A549 (cell line): ENCODE measurements around the gene WASF3.

Experiments
- CBX8 ChIP-seq: fragments of 200-600 bp; sonication (generic); IDR thresholded peaks from 2 replicates; pipeline ENCODE4 v1.6.1; 2016
- CEBPB ChIP-seq, 2 experiments: fragments of >200 bp in 1 of 2; sonication (Bioruptor Twin) in 1 of 2; formaldehyde crosslinking in 1 of 2; IDR thresholded peaks; 2 replicates each; pipeline ENCODE4 v1.6.1; 2012 to 2016
- HDAC2 ChIP-seq: fragments of 200-600 bp; sonication (generic); IDR thresholded peaks from 2 replicates; pipeline ENCODE4 v1.6.1; 2016
- POLR2A ChIP-seq: IDR thresholded peaks from 2 replicates; pipeline ENCODE4 v1.6.1; 2012; ENCODE audit warnings: mild to moderate bottlenecking, low read length
- POLR2AphosphoS2 ChIP-seq: conservative IDR thresholded peaks from 2 replicates; pipeline ENCODE4 v1.6.1; 2012; ENCODE audit warnings: low read length, improper control_type of control experiment, inconsistent platforms
- RAD21 ChIP-seq, 2 experiments: fragments of >200 bp in 1 of 2; sonication (Bioruptor Twin) in 1 of 2; formaldehyde crosslinking in 1 of 2; IDR thresholded peaks in 1 of 2; conservative IDR thresholded peaks in 1 of 2; 2 replicates in 1 of 2; 3 replicates in 1 of 2; pipeline ENCODE4 v1.6.1; 2012 to 2018; ENCODE audit warnings: inconsistent platforms in 1 of 2
- SREBF2 ChIP-seq: fragments of 450-650 bp; IDR thresholded peaks from 2 replicates; pipeline ENCODE4 v1.6.1; 2014; ENCODE audit warnings: mild to moderate bottlenecking, moderate library complexity
- ZFP36 ChIP-seq: fragments of 450-650 bp; IDR thresholded peaks from 2 replicates; pipeline ENCODE4 v1.6.1; 2014; ENCODE audit warnings: borderline replicate concordance; ENCODE audit not compliant: partially characterized antibody
- TF ChIP-seq, protein P1 (sequence below): fragments of >200 bp; sonication (Bioruptor Twin); formaldehyde crosslinking; IDR thresholded peaks from 3 replicates; pipeline ENCODE4 v1.5.1; 2016
- TF ChIP-seq, protein P2 (sequence below): fragments of 450-650 bp; IDR thresholded peaks from 2 replicates; pipeline ENCODE4 v1.6.1; 2014; ENCODE audit warnings: antibody characterized with exemption

DNA sequence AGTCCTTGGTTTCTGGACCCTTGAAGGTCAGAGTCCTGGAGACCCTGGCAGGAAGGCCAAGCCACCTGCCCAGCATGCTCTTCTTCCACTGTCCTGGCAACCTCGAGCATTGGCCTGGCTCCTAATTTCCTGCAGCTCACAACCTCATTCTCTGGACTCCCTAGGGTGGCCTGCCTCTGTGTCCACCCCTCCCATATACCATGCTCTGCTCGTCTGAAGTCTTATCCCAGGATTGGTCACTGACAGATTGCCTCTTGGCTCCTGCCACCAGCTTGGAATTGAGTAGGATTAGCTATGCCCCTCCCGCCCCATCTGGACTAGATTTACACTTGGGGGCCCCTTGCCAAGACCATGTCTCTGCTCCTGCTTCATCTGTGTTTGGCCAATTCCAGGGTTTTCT lies 17.1 kb upstream of the WASF3 start:
- TF ChIP-seq POLR2A (no peak), ZFP36 (no peak), CBX8 (no peak), CEBPB (IDR thresholded peaks at IDR 0.05) (no peak), SREBF2 (no peak), HDAC2 (no peak), POLR2AphosphoS2 (no peak), RAD21 (conservative IDR thresholded peaks at IDR 0.05 in 1 of 2, IDR thresholded peaks at IDR 0.05 in 1 of 2) (no peak)
- TF ChIP-seq, protein P1, sequence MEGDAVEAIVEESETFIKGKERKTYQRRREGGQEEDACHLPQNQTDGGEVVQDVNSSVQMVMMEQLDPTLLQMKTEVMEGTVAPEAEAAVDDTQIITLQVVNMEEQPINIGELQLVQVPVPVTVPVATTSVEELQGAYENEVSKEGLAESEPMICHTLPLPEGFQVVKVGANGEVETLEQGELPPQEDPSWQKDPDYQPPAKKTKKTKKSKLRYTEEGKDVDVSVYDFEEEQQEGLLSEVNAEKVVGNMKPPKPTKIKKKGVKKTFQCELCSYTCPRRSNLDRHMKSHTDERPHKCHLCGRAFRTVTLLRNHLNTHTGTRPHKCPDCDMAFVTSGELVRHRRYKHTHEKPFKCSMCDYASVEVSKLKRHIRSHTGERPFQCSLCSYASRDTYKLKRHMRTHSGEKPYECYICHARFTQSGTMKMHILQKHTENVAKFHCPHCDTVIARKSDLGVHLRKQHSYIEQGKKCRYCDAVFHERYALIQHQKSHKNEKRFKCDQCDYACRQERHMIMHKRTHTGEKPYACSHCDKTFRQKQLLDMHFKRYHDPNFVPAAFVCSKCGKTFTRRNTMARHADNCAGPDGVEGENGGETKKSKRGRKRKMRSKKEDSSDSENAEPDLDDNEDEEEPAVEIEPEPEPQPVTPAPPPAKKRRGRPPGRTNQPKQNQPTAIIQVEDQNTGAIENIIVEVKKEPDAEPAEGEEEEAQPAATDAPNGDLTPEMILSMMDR = no peak
- TF ChIP-seq, protein P2, sequence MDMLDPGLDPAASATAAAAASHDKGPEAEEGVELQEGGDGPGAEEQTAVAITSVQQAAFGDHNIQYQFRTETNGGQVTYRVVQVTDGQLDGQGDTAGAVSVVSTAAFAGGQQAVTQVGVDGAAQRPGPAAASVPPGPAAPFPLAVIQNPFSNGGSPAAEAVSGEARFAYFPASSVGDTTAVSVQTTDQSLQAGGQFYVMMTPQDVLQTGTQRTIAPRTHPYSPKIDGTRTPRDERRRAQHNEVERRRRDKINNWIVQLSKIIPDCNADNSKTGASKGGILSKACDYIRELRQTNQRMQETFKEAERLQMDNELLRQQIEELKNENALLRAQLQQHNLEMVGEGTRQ = no peak
